GM23338 (cell line): Measurements from ENCODE around the gene CDCA4.

Experiments used
- CTCF ChIP-seq, 2 experiments: fragments of 200-600 bp in 1 of 2; sonication (generic) in 1 of 2; conservative IDR thresholded peaks; 2 replicates each; pipeline versions ENCODE4 v1.5.1 to v1.6.1; 2016 to 2017; ENCODE audit warnings: antibody characterized with exemption in 2 of 2, low read depth in 2 of 2, mild to moderate bottlenecking in 2 of 2, moderate library complexity in 1 of 2
- EZH2 ChIP-seq: fragments of 200-600 bp; sonication (generic); IDR thresholded peaks from one replicate; pipeline ENCODE4 v1.8.0; 2017; ENCODE audit warnings: antibody characterized with exemption, mild to moderate bottlenecking, low read depth; ENCODE audit not compliant: unreplicated experiment
- JUNB ChIP-seq: IDR thresholded peaks from one replicate; pipeline ENCODE4 v1.6.1; 2016; ENCODE audit warnings: antibody characterized with exemption; ENCODE audit not compliant: unreplicated experiment
- POLR2AphosphoS5 ChIP-seq: IDR thresholded peaks from 2 replicates; pipeline ENCODE4 v1.6.1; 2016; ENCODE audit warnings: antibody characterized with exemption, low read depth
- REST ChIP-seq: IDR thresholded peaks from one replicate; pipeline ENCODE4 v1.6.1; 2018; ENCODE audit warnings: antibody characterized with exemption; ENCODE audit not compliant: unreplicated experiment
- STAT1 ChIP-seq: IDR thresholded peaks from one replicate; pipeline ENCODE4 v1.6.1; 2016; ENCODE audit warnings: antibody characterized with exemption; ENCODE audit not compliant: unreplicated experiment
- ZNF462 ChIP-seq: fragments of 250-450 bp; sonication (Bioruptor Pico); IDR thresholded peaks from 2 replicates; pipeline ENCODE4 v1.5.0; 2020; ENCODE audit warnings: mild to moderate bottlenecking, moderate library complexity

- TF ChIP-seq CTCF (conservative IDR thresholded peaks at IDR 0.05; ENCODE audit: low read depth in 2 of 2) (no peak), STAT1 (no peak), ZNF462 (CRISPR knock-in tag) (no peak), POLR2AphosphoS5 (no peak), EZH2 (no peak), REST (no peak), JUNB (no peak)
Observed at GRCh38 chr14:105069522-105069870, 48.6 kb upstream of the CDCA4 start.
